Coronary artery (tissue), 2 donors: ENCODE data around the gene TMEM97.
"Not testable (repeated sequence)": the region's sequence is repeated elsewhere in the genome, so short reads cannot be mapped to it uniquely, and the experiment has no call there.

ENCODE experiments used
- DNase-seq: peaks from one replicate; pipeline ENCODE4 v3.0.0-alpha.2; 2017; ENCODE audit warnings: low spot score
- H3K27ac ChIP-seq, 2 donors: fragments of 200-600 bp; sonication (generic); one replicate each; pipeline ENCODE4 v1.5.1; 2016 to 2019
- H3K4me3 ChIP-seq: fragments of 200-600 bp; sonication (generic); 2 replicates; pipeline ENCODE4 v1.5.1; 2016; ENCODE audit warnings: mild to moderate bottlenecking, moderate library complexity
- CTCF ChIP-seq: fragments of 200-600 bp; sonication (generic); IDR thresholded peaks from one replicate; pipeline ENCODE4 v1.5.1; 2019; ENCODE audit warnings: antibody characterized with exemption

The TMEM97 gene

GRCh38 chr17:28318759-28319597 is at the start of gene TMEM97:
Gene TMEM97 (plus strand): TSS chr17:28319200. CDS start chr17:28319240, 40 bp downstream.
- Histone ChIP-seq H3K4me3 (peak within 1 kb of the TSS; percentile 74), H3K27ac (peak within 1 kb of the TSS; percentile 6 to 27)
- peak; percentile 95 for DNase-seq
- no peak for TF ChIP-seq CTCF

GRCh38 chr17:28270055-28270454 is 48.9 kb upstream of the TMEM97 start:
- DNase-seq = no peak
- no peak for TF ChIP-seq CTCF
- H3K27ac ChIP-seq = no peak overlapping the region
- no peak overlapping the region for H3K4me3 ChIP-seq

DNA sequence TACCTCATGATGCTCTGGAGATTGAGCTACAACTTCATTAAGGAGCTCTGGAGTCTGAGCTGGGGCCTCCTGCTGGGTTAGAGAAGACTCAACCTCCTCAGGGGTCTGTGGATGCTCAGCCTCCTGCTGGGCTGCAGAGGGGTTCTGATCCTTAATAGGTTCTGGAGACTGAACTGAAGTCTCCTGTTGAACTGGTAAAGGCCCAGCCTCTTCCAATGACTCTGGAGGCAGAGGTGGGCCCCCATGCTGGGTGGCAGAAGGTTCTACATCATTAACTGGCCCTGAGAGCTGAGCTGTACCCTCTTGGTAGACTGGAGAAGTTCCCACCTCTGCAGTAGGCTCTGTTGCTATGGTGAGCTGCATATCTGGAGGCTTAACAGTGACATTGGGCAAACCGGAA is 48.1 kb upstream of the TMEM97 start:
- no peak for DNase-seq
- H3K27ac ChIP-seq = no peak overlapping the region
- no peak overlapping the region for H3K4me3 ChIP-seq
- no peak for TF ChIP-seq CTCF

GRCh38 chr17:28271431-28271830 is 47.6 kb upstream of the TMEM97 start:
- Histone ChIP-seq H3K27ac (no peak overlapping the region), H3K4me3 (no peak overlapping the region)
- no peak for TF ChIP-seq CTCF
- no peak for DNase-seq

DNA sequence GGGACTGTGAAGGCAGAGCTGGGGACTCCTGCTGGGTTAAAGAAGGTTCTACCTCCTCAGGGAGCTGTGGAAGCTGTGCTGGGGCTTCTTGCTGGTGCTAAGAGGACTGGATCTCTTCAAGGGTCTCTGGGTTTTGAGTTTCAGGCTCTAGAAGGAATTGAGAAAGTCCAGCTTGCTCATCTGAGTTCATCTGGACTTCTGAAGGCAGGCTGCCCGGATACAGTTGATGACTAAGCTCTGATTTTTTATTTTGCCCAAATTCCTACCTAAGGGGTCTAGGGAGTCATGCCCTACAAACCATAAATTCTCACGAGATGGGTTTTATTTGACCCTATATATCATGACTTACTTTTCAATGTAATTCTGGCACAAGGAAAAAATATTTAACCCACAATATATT is 46.8 kb upstream of the TMEM97 start:
- Histone ChIP-seq H3K4me3 (no peak overlapping the region), H3K27ac (no peak overlapping the region)
- no peak for DNase-seq
- TF ChIP-seq CTCF = no peak

DNA sequence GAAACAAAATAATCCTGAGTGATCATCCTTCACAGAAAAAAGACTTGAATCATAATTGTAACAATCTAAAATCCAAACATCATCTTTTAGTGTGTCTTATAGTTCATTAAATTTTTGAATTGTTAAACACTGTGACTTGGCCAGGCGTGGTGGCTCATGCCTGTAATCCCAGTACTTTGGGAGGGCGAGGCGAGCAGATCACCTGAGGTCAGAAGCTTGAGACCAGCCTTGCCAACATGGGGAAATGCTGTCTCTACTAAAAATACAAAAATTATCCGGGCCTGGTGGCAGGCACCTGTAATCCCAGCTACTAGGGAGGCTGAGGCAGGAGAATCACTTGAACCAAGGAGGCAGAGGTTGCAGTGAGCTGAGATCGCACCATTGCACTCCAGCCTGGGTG is 45.7 kb upstream of the TMEM97 start:
- H3K4me3 ChIP-seq, DNase-seq: not testable (repeated sequence)

GRCh38 chr17:28274591-28275265 is 44.3 kb upstream of the TMEM97 start:
- no peak overlapping the region for H3K4me3 ChIP-seq
- H3K27ac ChIP-seq = no peak overlapping the region
- DNase-seq = no peak
- no peak for TF ChIP-seq CTCF

More for the DNA sequence above, 45.7 kb upstream of the TMEM97 start:
- not testable (repeated sequence) for H3K27ac ChIP-seq
